Fibroblast of skin of left biceps (primary cell): ENCODE results near the gene CGAS.
A peak's percentile ranks its signal among the peaks of the same experiment; 100 is the strongest.
"Not testable (repeated sequence)": the region's sequence is repeated elsewhere in the genome, so short reads cannot be mapped to it uniquely, and the experiment has no call there.

Experiments used
- DNase-seq, 2 experiments: peaks; one replicate each; pipeline ENCODE4 v3.0.0-alpha.2; 2013; ENCODE audit warnings: low read depth in 2 of 2

The CGAS gene

DNA sequence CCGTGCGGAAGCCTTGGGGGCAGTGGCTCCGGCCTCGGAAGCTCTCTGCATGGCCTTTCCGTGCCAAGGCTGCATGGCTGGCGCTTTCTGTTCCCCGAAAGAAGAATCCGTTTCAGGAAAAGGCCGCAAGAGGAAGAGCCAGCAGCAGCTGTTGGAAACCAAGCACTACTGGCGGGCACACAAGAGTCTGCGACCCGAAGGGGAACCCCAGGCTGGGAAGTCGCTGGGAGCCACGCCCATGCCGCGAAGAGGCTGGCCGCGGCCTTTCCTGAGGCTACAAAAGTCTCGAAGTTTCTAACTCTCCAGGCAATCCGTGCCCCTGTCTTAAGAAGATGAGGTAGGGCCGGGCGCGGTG is at the start of gene CGAS:
Gene CGAS (minus strand): TSS at position 191 of the 355 bp plus-strand sequence. CDS start 116 bp downstream, at position 75.
- DNase-seq, result peak in 1 of 2 experiments; percentile 13

DNA sequence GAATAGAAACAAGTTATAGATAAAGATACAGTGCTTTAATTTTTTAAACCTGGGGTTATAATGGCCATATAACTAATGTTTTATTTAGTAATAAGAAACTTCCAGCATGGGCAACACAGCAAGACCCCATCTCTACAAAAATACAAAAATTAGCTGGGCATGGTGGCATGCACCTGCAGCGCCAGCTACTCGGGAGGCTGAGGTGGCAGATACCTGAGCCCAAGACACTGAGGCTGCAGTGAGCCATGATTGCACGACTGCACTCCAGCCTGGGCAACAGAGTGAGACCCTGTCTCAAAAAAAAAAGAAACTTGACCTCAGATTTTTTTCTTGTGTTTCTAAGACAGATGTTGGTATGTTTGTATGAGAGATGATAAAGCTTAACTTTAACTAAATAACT is 45.8 kb upstream of the CGAS start:
- no peak for DNase-seq

DNA sequence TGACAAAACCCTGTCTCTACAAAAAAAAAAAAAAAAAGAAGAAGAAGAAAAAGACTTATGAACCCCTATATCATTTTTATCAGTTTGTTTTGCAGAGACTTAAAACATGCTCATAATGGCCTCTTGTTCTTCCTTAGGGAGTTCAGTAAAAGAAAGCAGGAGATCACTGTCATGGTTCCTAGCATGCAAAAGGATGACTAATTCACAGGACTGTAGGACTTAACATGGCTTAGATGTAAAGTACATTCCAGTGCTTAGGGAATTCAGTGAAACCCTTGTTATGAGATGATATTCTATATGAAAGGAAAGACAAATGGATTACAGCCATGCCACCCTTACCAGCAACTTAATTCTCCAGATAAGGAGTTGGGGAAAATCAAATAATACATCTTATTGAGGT is 39.3 kb upstream of the CGAS start:
- DNase-seq, result no peak

DNA sequence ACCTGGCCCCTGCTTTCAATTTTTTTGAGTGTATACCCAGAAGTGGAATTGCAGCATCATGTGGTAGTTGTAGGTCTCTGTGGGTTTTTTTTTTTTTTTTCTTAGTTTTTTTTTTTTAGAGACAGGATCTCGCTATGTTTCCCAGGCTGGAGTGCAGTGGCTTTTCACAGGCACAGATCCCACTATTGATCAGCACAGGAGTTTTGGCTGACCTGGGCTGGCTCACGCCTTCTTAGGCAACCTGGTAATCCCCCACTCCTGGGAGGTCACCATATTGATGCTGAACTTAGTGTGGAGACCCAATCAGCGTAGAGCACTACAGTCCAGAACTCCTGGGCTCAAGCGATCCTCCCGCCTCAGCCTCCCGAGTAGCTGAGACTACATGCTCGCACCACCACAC is 35.4 kb upstream of the CGAS start:
- DNase-seq, result no peak

GRCh38 chr6:73484438-73484837 is 32.3 kb upstream of the CGAS start:
- DNase-seq, result no peak

GRCh38 chr6:73481969-73482368 is 29.9 kb upstream of the CGAS start:
- no peak for DNase-seq

- no peak for DNase-seq
Observed at GRCh38 chr6:73477407-73477806, 25.3 kb upstream of the CGAS start.

DNA sequence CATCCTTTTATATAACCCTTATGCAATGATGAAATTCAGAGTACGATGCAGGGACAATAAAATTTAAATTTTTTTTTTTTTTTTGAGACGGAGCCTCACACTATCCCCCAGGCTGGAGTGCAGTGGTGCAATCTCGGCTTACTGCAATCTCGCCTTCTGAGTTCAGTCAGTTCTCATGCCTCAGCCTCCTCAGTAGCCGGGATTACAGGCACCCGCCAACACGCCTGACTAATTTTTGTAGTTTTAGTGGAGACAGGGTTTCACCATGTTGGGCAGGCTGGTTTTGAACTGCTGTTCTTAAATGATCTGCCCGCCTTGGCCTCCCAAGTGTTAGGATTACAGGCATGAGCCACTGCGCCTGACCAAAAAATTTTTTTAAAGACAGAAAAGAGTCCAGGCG is 24.6 kb upstream of the CGAS start:
- no peak for DNase-seq

- no peak for DNase-seq
Observed at GRCh38 chr6:73471686-73472290, 19.7 kb upstream of the CGAS start.

DNA sequence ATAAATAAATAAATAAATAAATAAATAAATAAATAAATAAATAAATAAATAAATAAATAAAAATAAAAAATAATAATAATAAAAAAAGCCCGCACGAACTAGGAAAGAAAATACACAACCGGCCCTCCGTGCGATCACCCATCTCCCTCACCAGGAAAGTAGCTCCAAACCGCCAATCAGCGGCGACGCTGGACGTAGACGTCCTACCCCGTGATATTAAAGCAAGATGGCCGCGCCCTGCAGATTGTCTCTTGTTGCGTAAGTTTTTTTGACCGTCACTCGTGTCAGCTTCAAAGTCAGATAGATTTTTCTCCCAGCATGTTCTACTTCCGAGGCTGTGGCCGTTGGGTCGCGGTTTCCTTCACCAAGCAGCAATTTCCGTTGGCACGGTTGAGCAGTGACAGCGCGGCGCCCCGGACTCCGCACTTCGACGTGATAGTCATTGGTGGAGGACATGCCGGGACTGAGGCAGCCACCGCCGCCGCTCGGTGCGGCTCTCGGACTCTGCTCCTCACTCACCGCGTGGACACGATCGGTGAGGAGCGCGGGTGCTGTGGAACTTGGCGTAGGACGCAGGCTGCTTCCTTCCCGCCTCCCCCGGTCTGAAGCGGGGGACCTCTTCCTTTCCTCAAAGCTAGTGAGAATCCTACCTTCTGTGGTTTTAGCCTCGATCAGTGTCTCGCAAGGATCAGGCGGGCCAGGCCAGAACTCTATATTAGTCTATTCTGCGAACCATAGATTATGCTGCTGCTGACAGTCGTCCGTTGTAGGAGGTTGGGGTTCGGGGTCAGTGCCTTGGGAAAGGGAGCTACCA is 9.6 kb upstream of the CGAS start, which contains the start of gene MTO1:
Gene MTO1 (plus strand): TSS at position 201 of the 814 bp plus-strand sequence. CDS start 118 bp downstream, at position 319.
- peak; percentile 79 to 82 for DNase-seq

GRCh38 chr6:73460056-73460455 is 8.0 kb upstream of the CGAS start:
- no peak for DNase-seq

DNA sequence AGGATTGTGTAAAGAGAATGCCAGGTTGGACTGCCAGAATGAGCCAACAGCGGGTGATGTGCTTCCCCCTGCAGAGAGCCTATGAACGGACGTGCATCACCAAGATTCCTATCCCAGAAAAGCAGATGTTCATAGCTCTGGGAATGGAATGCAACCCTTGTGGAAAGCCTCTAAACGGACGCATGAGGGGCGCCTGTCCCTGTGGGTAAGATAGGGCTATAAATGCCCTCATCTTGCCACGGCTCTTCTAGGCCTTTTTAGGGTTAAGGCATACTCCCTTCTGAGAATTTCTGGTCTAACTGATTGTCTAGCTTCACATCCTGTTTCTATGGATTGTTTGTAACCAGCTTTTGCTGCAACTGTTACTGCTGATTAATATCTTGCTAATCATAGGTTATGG is 7.4 kb upstream of the CGAS start:
- not testable (repeated sequence) for DNase-seq

- DNase-seq, result no peak
Observed at GRCh38 chr6:73455865-73456629, 4.0 kb upstream of the CGAS start.

DNA sequence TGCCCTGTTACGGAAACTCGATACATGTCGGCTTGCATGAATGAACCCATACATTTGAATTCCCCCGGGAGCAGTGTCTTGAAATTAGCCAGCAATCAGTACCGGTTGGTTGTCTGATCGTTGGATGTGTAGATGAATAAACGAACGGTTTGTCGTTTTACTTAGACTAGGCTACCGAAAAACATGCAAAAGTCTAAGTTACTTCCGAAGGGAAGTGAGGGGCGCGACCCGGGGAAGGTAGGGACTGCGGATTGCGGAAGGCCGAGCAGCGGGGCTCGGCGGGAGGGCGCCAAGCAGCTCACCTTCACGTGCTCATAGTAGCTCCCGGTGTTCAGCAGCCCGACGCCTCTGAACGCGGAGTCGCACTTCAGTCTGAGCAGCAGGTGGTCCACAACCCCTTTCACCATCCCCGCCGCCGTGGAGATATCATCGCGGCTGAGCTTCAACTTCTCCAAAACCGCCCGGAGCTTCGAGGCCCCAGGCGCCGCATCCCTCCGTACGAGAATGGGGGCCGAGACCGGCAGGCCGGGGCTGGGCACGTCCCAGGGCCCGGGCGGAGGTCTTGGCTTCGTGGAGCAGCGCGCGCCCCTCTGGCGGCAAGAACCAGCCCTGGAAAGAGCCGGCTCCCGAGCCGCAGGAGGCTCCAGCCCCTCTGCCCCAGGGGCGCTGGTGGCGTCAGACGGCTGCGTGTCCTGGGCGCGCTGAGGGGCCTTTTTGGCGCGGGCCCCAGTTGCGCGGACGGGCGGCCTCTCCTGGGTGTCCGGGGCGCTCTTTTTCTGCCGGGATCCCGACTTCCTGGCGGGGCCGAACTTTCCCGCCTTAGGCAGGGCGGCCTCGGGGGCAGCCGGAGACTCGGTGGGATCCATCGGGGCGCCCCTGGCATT is 632 bp downstream of the CGAS start:
- DNase-seq, result peak in 1 of 2 experiments; percentile 14

DNA sequence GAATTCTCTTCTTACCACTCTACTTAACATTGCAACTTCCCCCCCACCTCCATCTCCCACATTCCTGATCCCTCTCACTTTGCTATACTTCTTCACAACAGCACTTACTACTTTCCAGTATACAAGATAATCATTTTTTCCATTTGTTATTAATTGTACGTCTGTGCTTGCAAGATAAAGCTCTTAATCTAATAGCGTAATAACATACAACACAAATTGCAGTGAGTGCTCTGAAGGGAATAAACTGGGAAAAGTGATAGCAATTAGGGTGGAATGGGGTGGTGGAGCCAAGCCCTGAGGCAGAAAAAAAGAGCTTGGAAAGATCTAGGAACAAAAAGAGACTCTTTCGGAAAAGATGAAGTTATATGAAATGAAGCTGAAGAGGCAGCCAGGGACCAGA is 8.5 kb downstream of the CGAS start:
- DNase-seq, result no peak

GRCh38 chr6:73435236-73435635 is 16.9 kb downstream of the CGAS start:
- DNase-seq, result no peak

- DNase-seq, result no peak
Observed at GRCh38 chr6:73421534-73421933, 30.6 kb downstream of the CGAS start.

GRCh38 chr6:73418081-73418741 is 33.9 kb downstream of the CGAS start:
- no peak for DNase-seq

DNA sequence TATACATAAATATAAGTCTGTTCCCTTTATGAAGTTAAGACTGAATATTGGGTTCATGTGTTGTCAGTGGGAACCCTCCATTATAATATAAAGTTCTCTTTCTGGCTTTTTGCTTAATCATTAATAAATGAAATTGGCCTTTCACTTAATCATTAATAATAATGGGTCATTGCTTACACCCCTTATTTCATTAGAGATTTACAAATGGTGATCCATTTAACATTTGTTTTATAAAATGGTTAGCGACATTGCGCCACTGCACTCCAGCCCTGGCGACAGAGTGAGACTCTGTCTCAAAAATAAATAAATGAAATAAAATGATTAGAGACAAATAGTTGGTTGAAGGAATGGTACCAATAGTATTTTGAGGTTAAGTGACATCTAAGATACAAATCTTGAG is 39.0 kb downstream of the CGAS start:
- DNase-seq, result no peak

DNA sequence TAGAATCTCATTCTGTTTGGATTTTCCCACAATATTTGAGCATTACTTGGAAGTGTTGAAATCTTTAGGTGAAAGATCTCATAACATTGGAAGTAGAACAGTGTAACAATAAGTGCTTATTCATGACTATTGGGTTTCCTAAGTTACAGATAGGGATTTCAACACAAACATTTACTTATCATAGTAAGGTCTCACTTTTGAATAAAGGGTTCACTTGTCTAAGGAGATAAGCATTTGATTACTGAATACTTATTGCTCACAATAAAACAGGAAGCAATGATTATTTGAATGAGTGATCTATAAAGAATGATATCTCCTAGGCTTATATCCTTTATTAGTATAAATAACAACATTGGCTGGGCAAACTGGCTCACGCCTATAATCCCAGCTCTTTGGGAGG is 42.7 kb downstream of the CGAS start:
- DNase-seq, result no peak

GRCh38 chr6:73400656-73401055 is 51.4 kb downstream of the CGAS start:
- DNase-seq, result no peak
